ENCODE measurements around the gene FETUB. TPM values are rescaled to one million over a fixed set of nuclear protein-coding genes. Genes with fewer than 3 reads are reported as not detected.

The FETUB gene
- total RNA-seq, 2 experiments from 2014 or later: not detected

- ChIA-PET POLR2A (no interaction called here), CTCF (interaction anchor here (1.1 kb wide), 1 partner anchor 15 kb away, joined by 3 read pairs; no protein-coding TSS in a partner anchor)
- H3K4me3 ChIP-seq (ENCODE audit: low read length): no peak overlapping the region
- H3K36me3 Mint-ChIP-seq (ENCODE audit: low read depth): no peaks in the 10 kb centered on the region
- H3K27ac Mint-ChIP-seq: no peak overlapping the region
- H3K4me1 ChIP-seq (ENCODE audit: insufficient read depth, low read length): no peaks in the 10 kb centered on the region
- TF ChIP-seq, protein P1, sequence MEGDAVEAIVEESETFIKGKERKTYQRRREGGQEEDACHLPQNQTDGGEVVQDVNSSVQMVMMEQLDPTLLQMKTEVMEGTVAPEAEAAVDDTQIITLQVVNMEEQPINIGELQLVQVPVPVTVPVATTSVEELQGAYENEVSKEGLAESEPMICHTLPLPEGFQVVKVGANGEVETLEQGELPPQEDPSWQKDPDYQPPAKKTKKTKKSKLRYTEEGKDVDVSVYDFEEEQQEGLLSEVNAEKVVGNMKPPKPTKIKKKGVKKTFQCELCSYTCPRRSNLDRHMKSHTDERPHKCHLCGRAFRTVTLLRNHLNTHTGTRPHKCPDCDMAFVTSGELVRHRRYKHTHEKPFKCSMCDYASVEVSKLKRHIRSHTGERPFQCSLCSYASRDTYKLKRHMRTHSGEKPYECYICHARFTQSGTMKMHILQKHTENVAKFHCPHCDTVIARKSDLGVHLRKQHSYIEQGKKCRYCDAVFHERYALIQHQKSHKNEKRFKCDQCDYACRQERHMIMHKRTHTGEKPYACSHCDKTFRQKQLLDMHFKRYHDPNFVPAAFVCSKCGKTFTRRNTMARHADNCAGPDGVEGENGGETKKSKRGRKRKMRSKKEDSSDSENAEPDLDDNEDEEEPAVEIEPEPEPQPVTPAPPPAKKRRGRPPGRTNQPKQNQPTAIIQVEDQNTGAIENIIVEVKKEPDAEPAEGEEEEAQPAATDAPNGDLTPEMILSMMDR (IDR thresholded peaks at IDR 0.05): no peak
- H3K4me1 Mint-ChIP-seq (ENCODE audit: low read depth): no peaks in the 10 kb centered on the region
- H3K27ac ChIP-seq (ENCODE audit: low read depth in 1 of 2, low read length in 2 of 2): no peak overlapping the region
- no peaks in the 10 kb centered on the region for H3K9me3 Mint-ChIP-seq
- H3K4me3 Mint-ChIP-seq: no peak overlapping the region
- no peak for ATAC-seq (ENCODE audit: poor library complexity)
- H3K9me3 ChIP-seq (ENCODE audit: control insufficient read depth in 1 of 2, insufficient read depth in 1 of 2, low read length in 2 of 2): no peaks in the 10 kb centered on the region
- H3K27me3 ChIP-seq (ENCODE audit: control insufficient read depth in 1 of 2, insufficient read depth in 2 of 2, low read length in 2 of 2): no peaks in the 10 kb centered on the region
- no peaks in the 10 kb centered on the region for H3K36me3 ChIP-seq (ENCODE audit: insufficient read depth, low read length)
- no peak for DNase-seq
- H3K27me3 Mint-ChIP-seq: no peaks in the 10 kb centered on the region
- intact Hi-C loops (cut with DNase I, micrococcal nuclease): no loop called here
These were observed 40.4 kb upstream of the FETUB start for GRCh38 chr3:186599785-186600166.

DNA sequence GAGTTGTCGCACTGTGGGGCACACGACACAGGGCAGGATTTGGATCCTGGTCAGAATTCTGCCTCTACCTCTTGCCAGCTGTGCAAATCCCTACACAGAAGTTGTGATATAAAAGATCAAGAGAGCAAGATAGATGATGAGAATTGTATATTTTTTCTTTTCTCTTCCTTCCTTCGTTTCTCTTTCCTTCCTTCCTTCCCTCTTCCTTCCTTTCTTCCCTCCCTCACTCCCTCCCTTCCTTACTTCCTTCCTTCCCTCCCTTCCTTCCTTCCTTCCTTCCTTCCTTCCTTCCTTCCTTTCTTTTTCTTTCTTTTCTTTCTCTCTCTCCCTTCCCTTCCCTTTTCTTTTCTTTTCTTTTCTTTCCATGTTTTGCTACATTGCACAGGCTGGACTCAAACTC, 39.3 kb upstream of the FETUB start:
- Mint-ChIP-seq H3K9me3 (no peaks in the 10 kb centered on the region), H3K36me3 (ENCODE audit: low read depth) (no peaks in the 10 kb centered on the region), H3K27me3 (no peaks in the 10 kb centered on the region), H3K4me3 (no peak overlapping the region), H3K27ac (no peak overlapping the region), H3K4me1 (ENCODE audit: low read depth) (no peaks in the 10 kb centered on the region)
- no peaks in the 10 kb centered on the region for H3K9me3 ChIP-seq (ENCODE audit: control insufficient read depth in 1 of 2, insufficient read depth in 1 of 2, low read length in 2 of 2)
- H3K4me1 ChIP-seq (ENCODE audit: insufficient read depth, low read length): no peaks in the 10 kb centered on the region
- TF ChIP-seq, protein P1 (IDR thresholded peaks at IDR 0.05): no peak
- ChIA-PET POLR2A (interaction anchor here (0.6 kb wide), 2 partner anchors 56 to 538 kb away, joined by 3 read pairs; no protein-coding TSS in a partner anchor), CTCF (interaction anchor here (0.8 kb wide), 1 partner anchor 14 kb away, joined by 3 read pairs; no protein-coding TSS in a partner anchor)
- no peak overlapping the region for H3K27ac ChIP-seq (ENCODE audit: low read depth in 1 of 2, low read length in 2 of 2)
- no peak for DNase-seq
- intact Hi-C loops (cut with DNase I, micrococcal nuclease): no loop called here
- no peak for ATAC-seq (ENCODE audit: poor library complexity)
- H3K27me3 ChIP-seq (ENCODE audit: control insufficient read depth in 1 of 2, insufficient read depth in 2 of 2, low read length in 2 of 2): no peaks in the 10 kb centered on the region
- no peak overlapping the region for H3K4me3 ChIP-seq (ENCODE audit: low read length)
- no peaks in the 10 kb centered on the region for H3K36me3 ChIP-seq (ENCODE audit: insufficient read depth, low read length)

DNA sequence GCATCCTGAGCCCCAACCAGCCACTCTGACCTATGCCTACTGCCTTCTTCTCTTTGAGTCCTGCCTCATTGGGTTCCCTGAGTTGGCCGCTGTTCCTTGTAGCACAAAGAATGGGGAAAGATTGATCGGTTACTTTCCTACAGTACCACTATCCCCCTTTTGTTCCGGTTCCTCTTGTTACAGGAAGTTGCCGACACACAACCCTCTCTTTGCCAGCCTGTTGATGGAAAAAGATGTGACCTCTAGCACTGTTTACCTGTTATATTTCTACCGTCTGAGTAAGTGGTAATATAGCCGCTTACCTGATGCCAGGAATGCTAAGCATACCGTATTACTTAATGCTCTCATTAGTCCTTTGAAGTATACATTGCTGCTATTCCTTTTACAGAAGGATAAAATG, 37.0 kb upstream of the FETUB start:
- Mint-ChIP-seq H3K27ac (no peak overlapping the region), H3K4me1 (ENCODE audit: low read depth) (no peaks in the 10 kb centered on the region), H3K9me3 (no peaks in the 10 kb centered on the region), H3K36me3 (ENCODE audit: low read depth) (no peaks in the 10 kb centered on the region), H3K27me3 (no peaks in the 10 kb centered on the region), H3K4me3 (no peak overlapping the region)
- TF ChIP-seq, protein P1 (IDR thresholded peaks at IDR 0.05): no peak
- Histone ChIP-seq H3K4me1 (ENCODE audit: insufficient read depth, low read length) (no peaks in the 10 kb centered on the region), H3K27ac (ENCODE audit: low read depth in 1 of 2, low read length in 2 of 2) (no peak overlapping the region), H3K27me3 (ENCODE audit: control insufficient read depth in 1 of 2, insufficient read depth in 2 of 2, low read length in 2 of 2) (no peaks in the 10 kb centered on the region), H3K4me3 (ENCODE audit: low read length) (no peak overlapping the region), H3K9me3 (ENCODE audit: control insufficient read depth in 1 of 2, insufficient read depth in 1 of 2, low read length in 2 of 2) (no peaks in the 10 kb centered on the region), H3K36me3 (ENCODE audit: insufficient read depth, low read length) (no peaks in the 10 kb centered on the region)
- DNase-seq: no peak
- CTCF ChIA-PET: interaction anchor here (0.6 kb wide), 1 partner anchor 50 kb away, joined by 3 read pairs; no protein-coding TSS in a partner anchor
- intact Hi-C loops (cut with DNase I, micrococcal nuclease): no loop called here
- ATAC-seq (ENCODE audit: poor library complexity): no peak
- POLR2A ChIA-PET: no interaction called here

All from CD4-positive, alpha-beta T cell (primary cell).